ENCODE data around the gene PCSK5.

DNA sequence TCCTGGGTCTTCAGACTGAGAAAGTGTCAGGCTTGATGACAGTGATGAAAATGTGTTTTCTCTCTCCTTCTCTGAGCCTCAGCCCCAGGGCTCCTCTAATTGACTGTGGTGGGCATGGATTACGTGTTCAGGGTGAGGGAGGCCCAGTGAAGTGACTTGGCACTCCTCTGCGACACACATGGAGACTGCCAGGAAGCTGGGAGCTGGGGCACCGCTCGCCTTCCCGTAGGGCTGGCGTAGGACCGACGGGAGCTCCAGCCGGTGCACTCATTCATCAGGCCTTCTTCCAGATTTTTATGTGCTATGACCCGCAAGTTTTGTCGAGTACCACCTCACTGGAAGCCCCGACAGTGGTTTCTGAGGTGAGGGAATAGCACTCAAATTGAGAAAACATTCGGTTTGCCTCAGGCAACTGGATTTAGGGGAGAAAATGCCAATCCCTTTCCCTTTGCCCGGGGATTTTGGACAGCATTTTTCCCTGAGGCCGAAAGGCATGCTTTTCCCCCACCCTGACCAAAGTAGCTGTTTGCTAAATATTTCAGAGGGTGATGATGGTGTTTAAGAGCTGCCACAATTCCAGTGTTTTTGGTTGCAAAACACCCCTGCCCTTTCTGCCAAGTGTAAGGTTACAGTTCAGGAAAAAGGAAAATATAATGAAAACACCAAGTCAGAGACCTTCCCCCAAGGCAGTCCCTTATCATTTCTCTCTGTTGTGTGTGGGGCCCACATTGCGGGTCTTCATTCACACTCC lies 83.7 kb downstream of the PCSK5 start:
- TF ChIP-seq, protein P1, sequence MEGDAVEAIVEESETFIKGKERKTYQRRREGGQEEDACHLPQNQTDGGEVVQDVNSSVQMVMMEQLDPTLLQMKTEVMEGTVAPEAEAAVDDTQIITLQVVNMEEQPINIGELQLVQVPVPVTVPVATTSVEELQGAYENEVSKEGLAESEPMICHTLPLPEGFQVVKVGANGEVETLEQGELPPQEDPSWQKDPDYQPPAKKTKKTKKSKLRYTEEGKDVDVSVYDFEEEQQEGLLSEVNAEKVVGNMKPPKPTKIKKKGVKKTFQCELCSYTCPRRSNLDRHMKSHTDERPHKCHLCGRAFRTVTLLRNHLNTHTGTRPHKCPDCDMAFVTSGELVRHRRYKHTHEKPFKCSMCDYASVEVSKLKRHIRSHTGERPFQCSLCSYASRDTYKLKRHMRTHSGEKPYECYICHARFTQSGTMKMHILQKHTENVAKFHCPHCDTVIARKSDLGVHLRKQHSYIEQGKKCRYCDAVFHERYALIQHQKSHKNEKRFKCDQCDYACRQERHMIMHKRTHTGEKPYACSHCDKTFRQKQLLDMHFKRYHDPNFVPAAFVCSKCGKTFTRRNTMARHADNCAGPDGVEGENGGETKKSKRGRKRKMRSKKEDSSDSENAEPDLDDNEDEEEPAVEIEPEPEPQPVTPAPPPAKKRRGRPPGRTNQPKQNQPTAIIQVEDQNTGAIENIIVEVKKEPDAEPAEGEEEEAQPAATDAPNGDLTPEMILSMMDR (IDR thresholded peaks at IDR 0.05), result no peak
- TF ChIP-seq EZH2 (IDR thresholded peaks at IDR 0.05; ENCODE audit: borderline replicate concordance, insufficient read depth, low read depth, low read length, poor library complexity, severe bottlenecking), result no peak
